K562 (cell line): ENCODE data around the gene SPINT1. TPM values are rescaled to one million over a fixed set of nuclear protein-coding genes. Genes with fewer than 3 reads are reported as not detected.

Source experiments
- ATAC-seq: fragments of 200-7000 bp; cut with Tn5 transposase; 3 replicates; pipeline ENCODE4 v1.9.1; 2020; ENCODE audit warnings: moderate library complexity
- BruUV-seq: library from RNA; stranded (reverse); fragments of 400-500 nt; replicated peaks from 2 replicates; lab custom pipeline; 2021; lab: Mats Ljungman, UMichigan
- CTCF ChIA-PET: fragments of 300-600 bp; formaldehyde crosslinking; extraction: SDS; loops from one replicate; lab custom pipeline; 2021; ENCODE audit warnings: low intra/inter-chr PET ratio; lab: Yijun Ruan, JAX
- POLR2A ChIA-PET: fragments of 300-600, 350-650 bp; sonication (Branson Sonifier 250); formaldehyde crosslinking; extraction: SDS; loops from one replicate; lab custom pipeline; 2021; ENCODE audit warnings: antibody characterized with exemption, inconsistent platforms; lab: Yijun Ruan, JAX
- DNase-seq, 4 experiments: peaks; one replicate each; pipeline versions ENCODE4 v3.0.0 to v3.0.0-alpha.2; 2011 to 2018; ENCODE audit warnings: low spot score in 3 of 4, mixed read lengths in 3 of 4; ENCODE audit errors: extremely low read depth in 1 of 4
- FAIRE-seq: peaks from 2 replicates; lab custom pipeline; 2011; peaks lifted over from hg19 to GRCh38; lab: Jason Lieb, UNC
- H2AFZ ChIP-seq: 2 replicates; pipeline ENCODE4 v1.6.0; 2011; ENCODE audit warnings: low read depth, low read length, control low read depth, inconsistent platforms
- H3K27ac ChIP-seq: fragments of 200-600 bp; 3 replicates; pipeline ENCODE4 v1.8.0; 2011; ENCODE audit warnings: low read depth, mild to moderate bottlenecking, control low read depth, inconsistent platforms, low read length, moderate library complexity, mixed read lengths; ENCODE audit errors: extremely low read depth
- H3K27me3 ChIP-seq, 2 experiments: fragments of 300-600 bp in 1 of 2; 2 replicates in 1 of 2; 3 replicates in 1 of 2; pipeline versions ENCODE4 v1.6.0 to v1.8.0; 2011; ENCODE audit warnings: inconsistent platforms in 2 of 2, low read length in 2 of 2, mild to moderate bottlenecking in 1 of 2, mixed read lengths in 1 of 2, moderate library complexity in 1 of 2; ENCODE audit not compliant: control insufficient read depth in 2 of 2, insufficient read depth in 2 of 2
- H3K36me3 ChIP-seq: fragments of 300-600 bp; 3 replicates; pipeline ENCODE4 v1.8.0; 2011; ENCODE audit warnings: mild to moderate bottlenecking, low read length, inconsistent platforms; ENCODE audit not compliant: control insufficient read depth, insufficient read depth
- H3K4me1 ChIP-seq, 2 experiments: fragments of 200-600 bp in 1 of 2; replicated peaks in 1 of 2; 2 replicates in 1 of 2; 3 replicates in 1 of 2; pipeline versions ENCODE4 v1.5.1 to v1.8.0; 2011; ENCODE audit warnings: inconsistent platforms in 2 of 2, low read length in 2 of 2, mild to moderate bottlenecking in 1 of 2, mixed read lengths in 1 of 2, moderate library complexity in 1 of 2; ENCODE audit not compliant: control insufficient read depth in 2 of 2, insufficient read depth in 2 of 2
- H3K4me2 ChIP-seq: 2 replicates; pipeline ENCODE4 v1.6.1; 2011; ENCODE audit warnings: low read length, control low read depth, inconsistent platforms, mixed read lengths; ENCODE audit not compliant: insufficient read depth
- H3K4me3 ChIP-seq: fragments of 200-600 bp; sonication (generic), shearing (Covaris generic); 2 replicates; pipeline ENCODE4 v1.5.1; 2016; ENCODE audit warnings: control low read depth, inconsistent platforms
- H3K79me2 ChIP-seq: fragments of 200-600 bp; 3 replicates; pipeline ENCODE4 v1.8.0; 2011; ENCODE audit warnings: low read length, inconsistent platforms; ENCODE audit not compliant: control insufficient read depth, insufficient read depth
- H3K9ac ChIP-seq, 2 experiments: 2 replicates each; pipeline versions ENCODE4 v1.6.0 to v1.6.1; 2011; ENCODE audit warnings: low read depth in 2 of 2, low read length in 2 of 2, control low read depth in 1 of 2, inconsistent platforms in 1 of 2, mild to moderate bottlenecking in 1 of 2, mixed read lengths in 1 of 2; ENCODE audit not compliant: insufficient read depth in 1 of 2
- H3K9me1 ChIP-seq: one replicate; pipeline ENCODE4 v1.6.0; 2011; ENCODE audit warnings: inconsistent platforms, mild to moderate bottlenecking, low read length, moderate library complexity; ENCODE audit not compliant: control insufficient read depth, insufficient read depth
- H3K9me3 ChIP-seq: replicated peaks from 2 replicates; pipeline ENCODE4 v1.5.1; 2011; ENCODE audit warnings: low read depth, low read length, inconsistent platforms; ENCODE audit not compliant: control insufficient read depth, insufficient read depth
- H4K20me1 ChIP-seq: replicated peaks from 2 replicates; pipeline ENCODE4 v1.6.1; 2011; ENCODE audit warnings: low read length, inconsistent platforms, mixed read lengths; ENCODE audit not compliant: control insufficient read depth, insufficient read depth
- ASH1L ChIP-seq: fragments of 450-650 bp; IDR thresholded peaks from 2 replicates; pipeline ENCODE4 v1.6.1; 2018; ENCODE audit warnings: borderline replicate concordance, mild to moderate bottlenecking, low read depth; ENCODE audit not compliant: partially characterized antibody
- CBFB ChIP-seq: sonication (generic); formaldehyde crosslinking; IDR thresholded peaks from 2 replicates; pipeline ENCODE4 v1.4.0; 2020; ENCODE audit warnings: mild to moderate bottlenecking, missing genetic modification reagents
- CBX1 ChIP-seq: sonication (generic); IDR thresholded peaks from 2 replicates; pipeline ENCODE4 v1.6.1; 2016; ENCODE audit warnings: antibody characterized with exemption, low read depth, mild to moderate bottlenecking
- GATA2 ChIP-seq: sonication (generic); formaldehyde crosslinking; IDR thresholded peaks from 2 replicates; pipeline ENCODE4 v1.4.0; 2020; ENCODE audit warnings: mild to moderate bottlenecking, missing genetic modification reagents
- RBM25 ChIP-seq: fragments of 200-400 bp; formaldehyde crosslinking; IDR thresholded peaks from 2 replicates; pipeline ENCODE4 v1.6.1; 2018; ENCODE audit warnings: low read length, low read depth, moderate library complexity; ENCODE audit not compliant: severe bottlenecking
- SIN3A ChIP-seq, 2 experiments: fragments of 150-350 bp in 1 of 2; IDR thresholded peaks; 2 replicates each; pipeline ENCODE4 v1.6.1; 2011 to 2016; ENCODE audit warnings: borderline replicate concordance in 2 of 2, low read depth in 2 of 2, low read length in 2 of 2, mild to moderate bottlenecking in 2 of 2, moderate library complexity in 2 of 2; ENCODE audit not compliant: control insufficient read depth in 1 of 2
- SMARCA5 ChIP-seq: fragments of 450-650 bp; IDR thresholded peaks from 2 replicates; pipeline ENCODE4 v1.6.1; 2016
- STAT5B ChIP-seq: fragments of 250-450 bp; sonication (Bioruptor Pico); IDR thresholded peaks from 2 replicates; pipeline ENCODE4 v1.8.0; 2021; ENCODE audit warnings: mild to moderate bottlenecking, inconsistent platforms
- TEAD1 ChIP-seq, 2 experiments: fragments of 450-650 bp in 1 of 2; sonication (generic) in 1 of 2; formaldehyde crosslinking; IDR thresholded peaks; 2 replicates each; pipeline versions ENCODE4 v1.4.0 to v1.8.0; 2020 to 2022; ENCODE audit warnings: mild to moderate bottlenecking in 2 of 2, missing genetic modification reagents in 1 of 2
- TRIM24 ChIP-seq, 2 experiments: fragments of 450-650 bp; IDR thresholded peaks; 2 replicates each; pipeline ENCODE4 v1.6.1; 2016
- in situ Hi-C: fragments of 300-500 bp; cut with MboI; formaldehyde crosslinking; loops from 4 replicates; pipeline ENCODE4 v1.15.0; 2018; ENCODE audit warnings: inconsistent platforms, mixed read lengths
- intact Hi-C: fragments of 100-400 bp; cut with micrococcal nuclease; formaldehyde crosslinking; loops from 2 replicates; pipeline ENCODE4 v1.14.2; 2022
- polyA plus RNA-seq, 8 experiments: library from polyadenylated mRNA; depleted of rRNA in 4 of 8; stranded (reverse) in 5 of 8; unstranded in 3 of 8; fragments of >200 nt; fragmentation: Nextera tagmentation in 2 of 8; fragmentation: Illumina TruSeq in 1 of 8; extraction: Ambion mirVana in 2 of 8; extraction: Trizol in 1 of 8; gene quantifications; 2 replicates each; pipeline versions ENCODE4 v1.2.1 to v1.2.3, GENCODE V29; 2011 to 2014; ENCODE audit warnings: inconsistent platforms in 1 of 8, missing spikeins in 1 of 8
- total RNA-seq, 7 experiments: library from RNA; depleted of rRNA in 6 of 7; stranded (reverse); fragments of >200 nt in 6 of 7; fragmentation: Illumina TruSeq in 2 of 7; extraction: Trizol in 2 of 7; gene quantifications; 2 replicates each; pipeline versions ENCODE4 v1.2.1 to v1.2.3, GENCODE V29; 2011 to 2021; ENCODE audit warnings: low replicate concordance in 1 of 7
- TF ChIP-seq, protein P1 (sequence below): fragments of 250-450 bp; sonication (Bioruptor Pico); IDR thresholded peaks from 2 replicates; pipeline ENCODE4 v1.4.0; 2020; ENCODE audit warnings: mild to moderate bottlenecking

The SPINT1 gene
- total and polyA plus RNA-seq, 9 of the 15 experiments (the other 6 are each of a cell fraction or from before 2014, with no cell fraction given) = 0.78 to 4.5 (median 1.5) TPM

DNA sequence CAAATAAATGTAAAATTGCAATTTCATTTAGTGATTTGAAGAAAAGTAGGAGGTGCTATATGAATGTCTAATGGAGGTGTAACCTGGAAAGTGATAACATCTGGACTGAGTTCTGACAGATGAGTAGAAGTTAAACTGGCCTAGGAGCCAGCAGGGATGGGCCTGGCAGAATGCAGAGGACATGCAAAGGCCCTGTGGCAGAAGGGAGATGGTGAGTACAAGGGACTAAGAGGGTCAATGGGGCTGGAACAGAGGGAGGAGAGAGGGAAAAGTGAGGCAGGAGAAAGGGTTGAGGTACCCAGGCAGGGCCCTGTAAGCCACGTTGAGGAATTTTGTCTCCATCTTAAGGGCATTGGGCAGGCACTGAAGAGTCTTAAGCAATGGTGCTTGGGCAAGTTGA is 12.0 kb upstream of the SPINT1 start (continued):
- TF ChIP-seq CBX1 (peak; percentile 30; the same call in 1 of the 2 replicates), SIN3A (IDR thresholded peaks at IDR 0.05; ENCODE audit: borderline replicate concordance in 2 of 2, control insufficient read depth in 1 of 2, low read depth in 2 of 2, low read length in 2 of 2) (no peak), SMARCA5 (peak; percentile 87), ASH1L (no peak), TEAD1 (CRISPR knock-in tag; IDR thresholded peaks at IDR 0.05) (no peak), RBM25 (peak; percentile 82), CBFB (CRISPR knock-in tag) (no peak)
- TF ChIP-seq, protein P1, sequence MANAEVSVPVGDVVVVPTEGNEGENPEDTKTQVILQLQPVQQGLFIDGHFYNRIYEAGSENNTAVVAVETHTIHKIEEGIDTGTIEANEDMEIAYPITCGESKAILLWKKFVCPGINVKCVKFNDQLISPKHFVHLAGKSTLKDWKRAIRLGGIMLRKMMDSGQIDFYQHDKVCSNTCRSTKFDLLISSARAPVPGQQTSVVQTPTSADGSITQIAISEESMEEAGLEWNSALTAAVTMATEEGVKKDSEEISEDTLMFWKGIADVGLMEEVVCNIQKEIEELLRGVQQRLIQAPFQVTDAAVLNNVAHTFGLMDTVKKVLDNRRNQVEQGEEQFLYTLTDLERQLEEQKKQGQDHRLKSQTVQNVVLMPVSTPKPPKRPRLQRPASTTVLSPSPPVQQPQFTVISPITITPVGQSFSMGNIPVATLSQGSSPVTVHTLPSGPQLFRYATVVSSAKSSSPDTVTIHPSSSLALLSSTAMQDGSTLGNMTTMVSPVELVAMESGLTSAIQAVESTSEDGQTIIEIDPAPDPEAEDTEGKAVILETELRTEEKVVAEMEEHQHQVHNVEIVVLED (CRISPR knock-in tag) = no peak

DNA sequence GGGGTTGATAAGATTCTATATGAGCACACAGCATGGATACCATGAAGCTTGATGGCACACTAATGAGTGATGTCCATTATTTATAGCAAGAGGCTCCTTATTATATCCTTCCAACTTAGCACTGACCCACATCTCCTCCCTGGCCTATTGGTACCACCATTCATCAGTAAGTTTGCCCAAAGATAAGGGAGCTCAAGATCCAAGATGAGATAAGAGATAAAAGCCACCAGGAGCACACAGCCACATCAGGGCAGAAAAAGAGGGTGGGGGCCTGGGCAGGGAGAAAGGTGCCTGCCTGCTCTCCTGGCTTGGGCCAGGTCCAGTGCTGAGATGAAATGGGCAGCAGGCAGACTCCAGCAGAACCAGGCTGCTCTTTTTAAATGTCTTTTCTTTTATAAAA is 10.9 kb upstream of the SPINT1 start:
- ChIA-PET POLR2A (no interaction called here), CTCF (no interaction called here)
- Histone ChIP-seq H3K27ac (no peak overlapping the region), H3K9me3 (no peaks in the 10 kb centered on the region), H3K4me2 (no peak overlapping the region), H3K36me3 (no peaks in the 10 kb centered on the region), H3K9ac (no peak overlapping the region), H2AFZ (no peak overlapping the region), H3K79me2 (no peaks in the 10 kb centered on the region), H3K9me1 (no peaks in the 10 kb centered on the region), H3K4me1 (peaks cover 0 to 10% of the 10 kb centered on the region in 2 experiments; a peak in 2 of 5 replicates), H3K4me3 (no peak overlapping the region), H3K27me3 (no peaks in the 10 kb centered on the region), H4K20me1 (no peaks in the 10 kb centered on the region)
- DNase-seq (no peak), ATAC-seq (no peak), FAIRE-seq (no peak)
- no peak for TF ChIP-seq CBX1
- no peak for TF ChIP-seq STAT5B
- peak; percentile 44; the same call in 1 of the 2 replicates for TF ChIP-seq GATA2 (CRISPR knock-in tag)
- TF ChIP-seq TRIM24 (IDR thresholded peaks at IDR 0.05) = no peak
- in situ Hi-C loops = no loop called here
- BruUV-seq = no TSS peak
- intact Hi-C loops = no loop called here
